ENCODE measurements around the gene GSE1. TPM values are rescaled to one million over a fixed set of nuclear protein-coding genes. Genes with fewer than 3 reads are reported as not detected.

Gene GSE1
- polyA plus RNA-seq, 3 donors = 62.2 to 81.9 (median 73.5) TPM

- DNase-seq (ENCODE audit: extremely low read depth in 1 of 11, low read depth in 9 of 11, low spot score in 4 of 11) = no peak
Observed at GRCh38 chr16:85698935-85699558, 85.9 kb downstream of the GSE1 start.

GRCh38 chr16:85699628-85700027 lies 86.5 kb downstream of the GSE1 start:
- no peak for DNase-seq (ENCODE audit: extremely low read depth in 1 of 11, low read depth in 9 of 11, low spot score in 4 of 11)

- no peak for DNase-seq (ENCODE audit: extremely low read depth in 1 of 11, low read depth in 9 of 11, low spot score in 4 of 11)
Observed at GRCh38 chr16:85704011-85704410, 90.9 kb downstream of the GSE1 start.

GRCh38 chr16:85704900-85705846 lies 92.1 kb downstream of the GSE1 start:
- DNase-seq (ENCODE audit: extremely low read depth in 1 of 11, low read depth in 9 of 11, low spot score in 4 of 11) = no peak

- no peak for DNase-seq (ENCODE audit: extremely low read depth in 1 of 11, low read depth in 9 of 11, low spot score in 4 of 11)
Observed at GRCh38 chr16:85706449-85707034, 93.4 kb downstream of the GSE1 start.

GRCh38 chr16:85707528-85708095 lies 94.5 kb downstream of the GSE1 start:
- DNase-seq (ENCODE audit: extremely low read depth in 1 of 11, low read depth in 9 of 11, low spot score in 4 of 11) = no peak

- no peak for DNase-seq (ENCODE audit: extremely low read depth in 1 of 11, low read depth in 9 of 11, low spot score in 4 of 11)
Observed at GRCh38 chr16:85708338-85708737, 95.2 kb downstream of the GSE1 start.

GRCh38 chr16:85709766-85710585 lies 96.9 kb downstream of the GSE1 start:
- DNase-seq (ENCODE audit: extremely low read depth in 1 of 11, low read depth in 9 of 11, low spot score in 4 of 11) = no peak

GRCh38 chr16:85710732-85711131 lies 97.6 kb downstream of the GSE1 start:
- no peak for DNase-seq (ENCODE audit: extremely low read depth in 1 of 11, low read depth in 9 of 11, low spot score in 4 of 11)

GRCh38 chr16:85711982-85712587 lies 99.0 kb downstream of the GSE1 start:
- DNase-seq (ENCODE audit: extremely low read depth in 1 of 11, low read depth in 9 of 11, low spot score in 4 of 11) = no peak

GRCh38 chr16:85712801-85713200 lies 99.7 kb downstream of the GSE1 start:
- DNase-seq (ENCODE audit: extremely low read depth in 1 of 11, low read depth in 9 of 11, low spot score in 4 of 11) = no peak

GRCh38 chr16:85715169-85716021 lies 102.3 kb downstream of the GSE1 start:
- no peak for DNase-seq (ENCODE audit: extremely low read depth in 1 of 11, low read depth in 9 of 11, low spot score in 4 of 11)

- no peak for DNase-seq (ENCODE audit: extremely low read depth in 1 of 11, low read depth in 9 of 11, low spot score in 4 of 11)
Observed at GRCh38 chr16:85716022-85716679, 103.0 kb downstream of the GSE1 start.

GRCh38 chr16:85716680-85717038 lies 103.5 kb downstream of the GSE1 start:
- no peak for DNase-seq (ENCODE audit: extremely low read depth in 1 of 11, low read depth in 9 of 11, low spot score in 4 of 11)

- DNase-seq (ENCODE audit: extremely low read depth in 1 of 11, low read depth in 9 of 11, low spot score in 4 of 11) = peak in 9 of 11 donors; percentile 31 to 59 (median 51)
Observed at GRCh38 chr16:85717393-85718152, 104.5 kb downstream of the GSE1 start.

- DNase-seq (ENCODE audit: extremely low read depth in 1 of 11, low read depth in 9 of 11, low spot score in 4 of 11) = no peak
Observed at GRCh38 chr16:85718153-85718477, 105.0 kb downstream of the GSE1 start.

- no peak for DNase-seq (ENCODE audit: extremely low read depth in 1 of 11, low read depth in 9 of 11, low spot score in 4 of 11)
Observed at GRCh38 chr16:85718682-85719081, 105.6 kb downstream of the GSE1 start.
